ENCODE data around the gene CSPG4. TPM values are rescaled to one million over a fixed set of nuclear protein-coding genes. Genes with fewer than 3 reads are reported as not detected.

CSPG4 gene
- 0.17 and 1.4 TPM in 2 replicates for total RNA-seq

GRCh38 chr15:75712668-75713337, at the start of gene CSPG4:
Gene CSPG4 (minus strand): TSS chr15:75712848. CDS start chr15:75712755, 93 bp downstream.

GRCh38 chr15:75647370-75648155, 65.1 kb downstream of the CSPG4 start, which contains the start of gene SNX33:
Gene SNX33 (plus strand): TSS chr15:75647912. CDS start chr15:75649103, 1,191 bp downstream.

GRCh38 chr15:75639709-75640482, 72.8 kb downstream of the CSPG4 start, which contains the start of gene IMP3:
Gene IMP3 (minus strand): TSS chr15:75640224. CDS start chr15:75640168, 56 bp downstream.

GRCh38 chr15:75625542-75626347, 86.9 kb downstream of the CSPG4 start, which contains the start of gene SNUPN:
Gene SNUPN (minus strand): TSS chr15:75625725. CDS start chr15:75621051, 4,674 bp downstream.

Other genes with a start within 250 kb of the CSPG4 start
- 19.6 and 20.4 TPM in 2 replicates for gene PTPN9, start 133.5 kb downstream of the CSPG4 start, total RNA-seq
- 14.2 and 16.9 TPM in 2 replicates for gene SNUPN, start 87.1 kb downstream of the CSPG4 start, total RNA-seq
- 71.6 and 72.1 TPM in 2 replicates for gene IMP3, start 72.6 kb downstream of the CSPG4 start, total RNA-seq
- gene SNX33, start 64.9 kb downstream of the CSPG4 start, total RNA-seq = 12.5 and 16.2 TPM in 2 replicates
- 49.8 and 54.3 TPM in 2 replicates for gene UBE2Q2, start 130.6 kb upstream of the CSPG4 start, total RNA-seq
- 32.2 and 64.7 TPM in 2 replicates for gene FBXO22, start 191.0 kb upstream of the CSPG4 start, total RNA-seq

All from dermis lymphatic vessel endothelial cell (primary cell).